GM12865 (cell line): ENCODE measurements around the gene B4GALT3.

Experiments
- DNase-seq: peaks from one replicate; pipeline ENCODE4 v3.0.0; 2010; ENCODE audit warnings: low read depth
- H3K4me3 ChIP-seq: 2 replicates; pipeline ENCODE4 v1.5.1; 2011; ENCODE audit warnings: mild to moderate bottlenecking, low read depth, low read length, control low read depth
- TF ChIP-seq, protein P1 (sequence below): IDR thresholded peaks from 2 replicates; pipeline ENCODE4 v1.5.1; 2011; ENCODE audit warnings: low read length, control low read depth, low read depth, inconsistent platforms; ENCODE audit not compliant: insufficient read depth; ENCODE audit errors: missing control alignments

Gene B4GALT3

DNA sequence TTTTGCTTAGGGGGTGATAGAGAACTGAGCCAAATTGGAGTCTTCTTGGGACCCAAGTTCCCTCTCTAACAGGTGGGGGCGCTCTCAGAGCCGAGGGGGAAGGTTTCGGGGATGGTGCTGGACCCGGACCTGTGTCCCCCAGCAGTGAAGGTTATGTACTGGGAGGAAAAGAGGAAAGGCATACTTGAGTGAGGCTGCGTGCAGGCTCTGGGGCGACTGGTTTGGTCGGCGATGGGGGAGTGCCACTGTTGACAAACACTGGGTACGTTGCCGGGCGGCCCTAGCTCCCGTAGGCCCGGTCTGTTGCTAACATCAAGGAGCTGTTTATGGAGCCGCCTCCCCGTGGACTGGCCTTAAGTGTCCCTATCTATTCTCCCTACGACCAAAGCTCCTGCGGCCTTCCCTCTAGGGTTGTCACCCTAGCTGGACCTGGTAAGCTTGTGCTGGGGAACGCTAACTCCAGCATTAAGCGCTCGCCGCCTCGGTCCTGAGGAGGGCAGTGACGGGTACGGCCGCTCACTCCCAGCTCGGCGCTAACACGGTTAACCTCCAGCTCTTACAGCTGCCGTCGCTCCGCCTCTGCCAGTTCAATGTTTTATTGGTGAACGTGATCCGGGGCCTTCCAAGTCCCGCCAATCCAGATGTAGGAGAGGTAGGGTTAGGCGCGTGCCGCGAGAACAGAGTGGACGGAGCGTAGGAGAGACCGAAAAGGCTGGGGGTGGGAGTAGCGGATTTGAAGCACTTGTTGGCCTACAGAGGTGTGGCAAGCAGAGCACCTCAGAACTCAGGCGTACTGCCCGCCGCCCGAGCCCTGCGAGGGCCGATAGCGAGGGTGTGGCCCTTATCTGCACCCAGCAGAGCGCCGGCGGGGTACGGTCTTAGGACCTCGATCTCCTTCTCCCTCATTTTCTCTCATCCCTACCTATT is 11.3 kb downstream of the B4GALT3 start, which contains the start of gene PPOX:
Gene PPOX, plus strand, starts transcription at position 685 of the 927 bp plus-strand sequence. CDS start 422 bp downstream, outside the sequence.
- H3K4me3 ChIP-seq = peak within 1 kb of the TSS; percentile 82
- peak; percentile 99 for DNase-seq
- TF ChIP-seq, protein P1, sequence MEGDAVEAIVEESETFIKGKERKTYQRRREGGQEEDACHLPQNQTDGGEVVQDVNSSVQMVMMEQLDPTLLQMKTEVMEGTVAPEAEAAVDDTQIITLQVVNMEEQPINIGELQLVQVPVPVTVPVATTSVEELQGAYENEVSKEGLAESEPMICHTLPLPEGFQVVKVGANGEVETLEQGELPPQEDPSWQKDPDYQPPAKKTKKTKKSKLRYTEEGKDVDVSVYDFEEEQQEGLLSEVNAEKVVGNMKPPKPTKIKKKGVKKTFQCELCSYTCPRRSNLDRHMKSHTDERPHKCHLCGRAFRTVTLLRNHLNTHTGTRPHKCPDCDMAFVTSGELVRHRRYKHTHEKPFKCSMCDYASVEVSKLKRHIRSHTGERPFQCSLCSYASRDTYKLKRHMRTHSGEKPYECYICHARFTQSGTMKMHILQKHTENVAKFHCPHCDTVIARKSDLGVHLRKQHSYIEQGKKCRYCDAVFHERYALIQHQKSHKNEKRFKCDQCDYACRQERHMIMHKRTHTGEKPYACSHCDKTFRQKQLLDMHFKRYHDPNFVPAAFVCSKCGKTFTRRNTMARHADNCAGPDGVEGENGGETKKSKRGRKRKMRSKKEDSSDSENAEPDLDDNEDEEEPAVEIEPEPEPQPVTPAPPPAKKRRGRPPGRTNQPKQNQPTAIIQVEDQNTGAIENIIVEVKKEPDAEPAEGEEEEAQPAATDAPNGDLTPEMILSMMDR = peak; percentile 62

GRCh38 chr1:161164901-161165610 is 12.3 kb downstream of the B4GALT3 start:
- TF ChIP-seq, protein P1 = no peak
- peak overlapping the region; percentile 82 for H3K4me3 ChIP-seq
- DNase-seq = no peak

DNA sequence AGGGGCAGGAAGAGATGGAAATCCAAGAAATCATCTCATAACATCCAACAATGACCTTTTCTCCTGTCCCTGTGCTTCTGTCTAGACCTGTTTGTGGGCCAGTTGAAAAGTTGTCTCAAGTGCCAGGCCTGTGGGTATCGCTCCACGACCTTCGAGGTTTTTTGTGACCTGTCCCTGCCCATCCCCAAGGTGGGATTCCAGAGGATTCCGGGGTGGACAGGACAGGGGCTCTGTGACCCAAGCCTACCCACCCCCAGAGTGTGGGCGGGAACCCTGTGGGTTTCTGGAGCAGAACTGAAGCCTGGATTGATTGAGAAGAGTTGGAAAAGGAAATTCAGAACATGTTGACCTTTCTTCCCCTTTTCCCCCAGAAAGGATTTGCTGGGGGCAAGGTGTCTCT is 13.5 kb downstream of the B4GALT3 start:
- no peak for DNase-seq
- no peak overlapping the region for H3K4me3 ChIP-seq
- TF ChIP-seq, protein P1 = no peak

DNA sequence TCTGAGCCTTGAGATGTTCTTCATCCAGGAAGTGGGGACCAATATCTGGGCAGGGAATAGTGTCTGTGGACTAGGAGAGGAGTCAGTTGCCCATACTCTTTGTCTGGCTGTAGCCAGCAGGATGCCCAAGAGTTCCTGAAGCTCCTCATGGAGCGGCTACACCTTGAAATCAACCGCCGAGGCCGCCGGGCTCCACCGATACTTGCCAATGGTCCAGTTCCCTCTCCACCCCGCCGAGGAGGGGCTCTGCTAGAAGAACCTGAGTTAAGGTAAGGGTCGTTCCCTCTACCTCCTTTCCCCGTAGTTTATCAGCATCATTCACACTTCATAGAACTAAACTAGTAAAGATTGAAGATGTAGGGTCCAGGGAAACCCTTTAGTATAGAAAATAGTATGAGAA is 14.5 kb downstream of the B4GALT3 start:
- H3K4me3 ChIP-seq = no peak overlapping the region
- no peak for DNase-seq
- TF ChIP-seq, protein P1 = no peak

- no peak overlapping the region for H3K4me3 ChIP-seq
- TF ChIP-seq, protein P1 = no peak
- DNase-seq = no peak
Measured at GRCh38 chr1:161162052-161162451, 15.3 kb downstream of the B4GALT3 start.

- no peak for DNase-seq
- H3K4me3 ChIP-seq = no peak overlapping the region
- TF ChIP-seq, protein P1 = no peak
Measured at GRCh38 chr1:161161652-161162051, 15.7 kb downstream of the B4GALT3 start.
